ENCODE results near the gene NDEL1.

GRCh38 chr17:8469964-8470363, 34.3 kb downstream of the NDEL1 start:
- no peak for TF ChIP-seq MAFF (IDR thresholded peaks at IDR 0.05; ENCODE audit: low read length)
- no peak for TF ChIP-seq SIN3B (IDR thresholded peaks at IDR 0.05; ENCODE audit: low read depth)
- no peak for TF ChIP-seq L3MBTL2 (IDR thresholded peaks at IDR 0.05)
- TF ChIP-seq EGR1 (conservative IDR thresholded peaks at IDR 0.05) = no peak
- TF ChIP-seq POLR2AphosphoS2 (IDR thresholded peaks at IDR 0.05; ENCODE audit: low read length) = no peak
- no peak for TF ChIP-seq MAX (CRISPR knock-in tag; IDR thresholded peaks at IDR 0.05)
- no peak for TF ChIP-seq SMAD1 (IDR thresholded peaks at IDR 0.05; ENCODE audit: low read depth, low read length, partially characterized antibody)
- no peak for TF ChIP-seq CBX1 (IDR thresholded peaks at IDR 0.05; ENCODE audit: low read depth)
- no peak for TF ChIP-seq TAF1 (IDR thresholded peaks at IDR 0.05; ENCODE audit: control insufficient read depth, extremely low read depth, insufficient read depth, low read length, severe bottlenecking)

Data from K562 (cell line).